ENCODE results near the gene SLC7A4. TPM values are rescaled to one million over a fixed set of nuclear protein-coding genes. Genes with fewer than 3 reads are reported as not detected.

SLC7A4 gene
- total and polyA plus RNA-seq, 3 donors from 2014 or later = 54.8 to 64.8 (median 60.3) TPM

DNA sequence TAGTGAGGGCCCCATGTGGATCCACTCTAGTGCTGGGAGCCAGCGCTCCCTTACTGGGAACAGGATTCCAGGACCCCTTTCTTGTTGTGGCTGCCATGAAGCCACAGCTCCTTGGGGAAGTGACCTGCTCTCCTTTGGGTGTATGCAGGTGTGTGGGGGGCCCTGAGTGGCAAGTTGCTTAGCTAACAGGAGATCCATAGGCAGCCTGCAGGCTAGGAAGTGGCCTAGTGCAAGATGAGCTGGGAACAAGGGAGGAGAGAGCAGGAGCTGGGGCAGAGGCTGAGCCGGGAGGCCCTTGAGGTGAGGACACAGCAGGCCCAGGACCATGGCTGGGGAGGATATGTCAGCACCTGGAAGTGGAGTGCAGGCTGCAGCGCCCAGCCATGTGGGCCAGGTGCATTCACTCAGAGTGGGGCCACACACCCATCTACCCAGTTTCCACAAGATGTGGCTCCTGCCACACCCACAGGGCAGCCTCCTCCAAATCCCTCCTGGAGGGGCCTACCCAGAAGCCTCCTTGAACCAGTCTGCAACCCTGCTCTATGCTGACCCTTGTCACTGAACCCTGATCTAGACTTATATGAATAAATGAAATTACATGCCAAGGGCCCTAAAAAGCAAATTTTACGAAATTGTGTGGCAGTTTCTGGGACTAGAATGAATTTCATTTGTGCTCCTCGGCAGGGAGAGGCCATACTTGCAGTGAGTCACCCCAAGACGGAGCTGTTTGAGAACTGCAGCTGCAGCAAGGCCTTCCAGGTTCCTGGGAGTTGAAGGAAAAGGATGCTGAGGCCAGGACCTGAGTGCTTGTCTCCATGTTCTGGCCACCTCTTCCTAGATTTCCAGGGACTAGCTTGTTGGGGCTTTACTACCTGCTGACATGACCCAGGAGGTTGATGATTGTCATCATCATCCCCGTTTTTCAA is 33.7 kb downstream of the SLC7A4 start:
- Histone ChIP-seq H3K9me3 (no peaks in the 10 kb centered on the region), H3K27me3 (no peaks in the 10 kb centered on the region), H3K4me1 (peaks cover 18% of the 10 kb centered on the region), H3K4me3 (no peak overlapping the region), H3K27ac (no peak overlapping the region), H3K36me3 (ENCODE audit: low read depth, missing control alignments) (no peaks in the 10 kb centered on the region)
- TF ChIP-seq CTCF (IDR thresholded peaks at IDR 0.05) (no peak), POLR2A (IDR thresholded peaks at IDR 0.05) (no peak)
- WGBS, 2 donors = 57 to 68% methylated on average over 6 to 7 of the region's 7 CpGs
- intact Hi-C loops (cut with DNase I; ENCODE audit: low total_unique reads) = no loop called here
- no peak for DNase-seq

- no peak for DNase-seq
- intact Hi-C loops (cut with DNase I; ENCODE audit: low total_unique reads) = no loop called here
- Histone ChIP-seq H3K27me3 (no peaks in the 10 kb centered on the region), H3K4me1 (peaks cover 12% of the 10 kb centered on the region), H3K4me3 (no peak overlapping the region), H3K36me3 (ENCODE audit: low read depth, missing control alignments) (no peaks in the 10 kb centered on the region), H3K27ac (no peak overlapping the region), H3K9me3 (no peaks in the 10 kb centered on the region)
- TF ChIP-seq CTCF (IDR thresholded peaks at IDR 0.05) = no peak
- no peak for TF ChIP-seq POLR2A (IDR thresholded peaks at IDR 0.05)
- WGBS, 2 donors = 67 to 89% methylated on average over 1 to 13 of the region's 13 CpGs
These were observed 34.7 kb downstream of the SLC7A4 start for GRCh38 chr22:20997536-20998257.

DNA sequence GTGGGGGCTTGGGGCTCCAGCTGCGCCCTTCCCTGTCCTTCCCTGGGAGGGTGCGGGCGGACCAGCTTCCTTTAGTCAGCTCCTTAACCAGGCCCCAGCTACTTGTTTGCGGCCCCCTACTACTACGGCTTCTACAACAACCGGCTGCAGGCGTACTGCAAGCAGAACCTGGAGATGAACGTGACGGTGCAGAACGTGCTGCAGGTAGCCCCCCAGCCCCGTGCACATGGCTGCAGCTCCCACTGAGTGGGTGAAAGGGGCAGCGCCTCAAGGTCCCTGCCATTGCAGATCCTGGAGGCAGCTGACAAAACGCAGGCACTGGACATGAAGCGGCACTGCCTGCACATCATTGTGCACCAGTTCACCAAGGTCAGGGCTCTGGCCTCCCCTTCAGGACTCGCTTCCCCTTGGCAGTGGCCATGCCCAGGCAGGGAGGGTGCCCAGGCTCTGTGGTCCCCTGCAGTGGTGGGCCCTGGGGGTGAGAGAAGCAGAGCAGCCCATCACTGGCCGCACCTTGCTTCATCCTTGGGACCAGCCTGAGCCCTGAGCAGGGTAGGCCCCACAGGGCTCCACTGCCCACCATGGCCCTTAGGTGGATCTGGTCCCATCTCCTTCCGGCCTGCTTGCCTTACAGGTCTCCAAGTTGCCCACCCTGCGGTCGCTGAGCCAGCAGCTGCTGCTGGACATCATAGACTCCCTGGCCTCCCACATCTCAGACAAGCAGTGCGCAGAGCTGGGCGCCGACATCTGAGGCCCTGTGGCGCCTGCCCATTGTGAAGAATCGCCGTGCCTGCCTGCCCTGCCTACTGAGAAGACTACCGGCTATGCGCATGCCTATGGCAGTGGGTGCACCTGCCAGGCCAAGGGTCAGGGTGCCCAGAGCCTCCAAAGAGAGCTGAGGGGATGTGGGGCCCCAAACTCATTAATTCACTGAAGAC is 35.5 kb downstream of the SLC7A4 start:
- Histone ChIP-seq H3K4me1 (peaks cover 12% of the 10 kb centered on the region), H3K9me3 (no peaks in the 10 kb centered on the region), H3K4me3 (no peak overlapping the region), H3K27ac (no peak overlapping the region), H3K27me3 (no peaks in the 10 kb centered on the region), H3K36me3 (ENCODE audit: low read depth, missing control alignments) (no peaks in the 10 kb centered on the region)
- intact Hi-C loops (cut with DNase I; ENCODE audit: low total_unique reads) = no loop called here
- WGBS, 2 donors = 84 to 91% methylated on average over 14 to 27 of the region's 27 CpGs
- no peak for DNase-seq
- TF ChIP-seq CTCF (IDR thresholded peaks at IDR 0.05) = no peak
- no peak for TF ChIP-seq POLR2A (IDR thresholded peaks at IDR 0.05)

- DNase-seq = no peak
- H3K27me3 ChIP-seq = no peaks in the 10 kb centered on the region
- WGBS, 2 donors = 80 to 95% methylated on average over 1 to 10 of the region's 10 CpGs
- TF ChIP-seq CTCF (IDR thresholded peaks at IDR 0.05) (no peak), POLR2A (IDR thresholded peaks at IDR 0.05) (no peak)
- H3K27ac ChIP-seq = no peak overlapping the region
- H3K36me3 ChIP-seq (ENCODE audit: low read depth, missing control alignments) = no peaks in the 10 kb centered on the region
- H3K9me3 ChIP-seq = no peaks in the 10 kb centered on the region
- intact Hi-C loops (cut with DNase I; ENCODE audit: low total_unique reads) = no loop called here
- H3K4me1 ChIP-seq = peaks cover 15% of the 10 kb centered on the region
- H3K4me3 ChIP-seq = no peak overlapping the region
These were observed 36.3 kb downstream of the SLC7A4 start for GRCh38 chr22:20996031-20996410.

Measured in testis (tissue), 3 donors.